ENCODE results near the gene HNRNPA3. TPM values are rescaled to one million over a fixed set of nuclear protein-coding genes. Genes with fewer than 3 reads are reported as not detected.

The HNRNPA3 gene
- total RNA-seq, 2 experiments from 2014 or later: 292 to 308 TPM

DNA sequence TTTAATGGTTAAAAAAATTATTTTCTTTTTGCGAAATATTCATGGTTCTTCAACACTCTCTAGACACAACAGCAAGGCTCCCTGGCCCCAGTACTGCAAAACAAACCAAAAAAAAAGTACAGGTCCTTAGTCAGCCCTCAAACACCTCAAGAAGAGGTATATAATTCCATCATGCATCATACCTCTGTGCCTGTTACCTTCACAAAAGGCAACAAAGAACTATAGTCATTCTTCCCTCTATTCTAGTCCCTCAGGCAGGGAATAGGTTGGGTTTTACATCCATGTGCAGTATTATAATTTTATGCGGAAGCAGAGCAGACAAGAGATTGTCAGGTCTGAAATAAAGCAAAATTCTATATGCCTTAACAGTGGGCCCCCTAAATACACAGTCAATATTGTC, 43.4 kb downstream of the HNRNPA3 start:
- ATAC-seq (no peak), DNase-seq (no peak)
- peak overlapping the region; percentile 72 for H3K27ac Mint-ChIP-seq
- H3K36me3 Mint-ChIP-seq (ENCODE audit: low read depth): peaks cover 77% of the 10 kb centered on the region
- intact Hi-C loops (cut with micrococcal nuclease): loop anchor here (5.0 kb wide), 1 partner anchor 89 kb away; no protein-coding TSS in a partner anchor
- POLR2A ChIA-PET: interaction anchor here (0.9 to 7.4 kb wide), 5 partner anchors 9 to 44 kb away, joined by 3 to 103 read pairs (median 4); partner anchors contain the start of genes HNRNPA3 and NFE2L2
- peaks cover 88% of the 10 kb centered on the region for H3K4me1 Mint-ChIP-seq (ENCODE audit: low read depth)
- no peaks in the 10 kb centered on the region for H3K27me3 Mint-ChIP-seq
- CTCF ChIA-PET: interaction anchor here (1.5 to 2.4 kb wide), 2 partner anchors 16 to 91 kb away, joined by 9 to 15 read pairs; no protein-coding TSS in a partner anchor
- no peak overlapping the region for H3K4me3 Mint-ChIP-seq
- TF ChIP-seq, protein P1, sequence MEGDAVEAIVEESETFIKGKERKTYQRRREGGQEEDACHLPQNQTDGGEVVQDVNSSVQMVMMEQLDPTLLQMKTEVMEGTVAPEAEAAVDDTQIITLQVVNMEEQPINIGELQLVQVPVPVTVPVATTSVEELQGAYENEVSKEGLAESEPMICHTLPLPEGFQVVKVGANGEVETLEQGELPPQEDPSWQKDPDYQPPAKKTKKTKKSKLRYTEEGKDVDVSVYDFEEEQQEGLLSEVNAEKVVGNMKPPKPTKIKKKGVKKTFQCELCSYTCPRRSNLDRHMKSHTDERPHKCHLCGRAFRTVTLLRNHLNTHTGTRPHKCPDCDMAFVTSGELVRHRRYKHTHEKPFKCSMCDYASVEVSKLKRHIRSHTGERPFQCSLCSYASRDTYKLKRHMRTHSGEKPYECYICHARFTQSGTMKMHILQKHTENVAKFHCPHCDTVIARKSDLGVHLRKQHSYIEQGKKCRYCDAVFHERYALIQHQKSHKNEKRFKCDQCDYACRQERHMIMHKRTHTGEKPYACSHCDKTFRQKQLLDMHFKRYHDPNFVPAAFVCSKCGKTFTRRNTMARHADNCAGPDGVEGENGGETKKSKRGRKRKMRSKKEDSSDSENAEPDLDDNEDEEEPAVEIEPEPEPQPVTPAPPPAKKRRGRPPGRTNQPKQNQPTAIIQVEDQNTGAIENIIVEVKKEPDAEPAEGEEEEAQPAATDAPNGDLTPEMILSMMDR (IDR thresholded peaks at IDR 0.05): no peak
- H3K9me3 Mint-ChIP-seq: peaks cover 6% of the 10 kb centered on the region

DNA sequence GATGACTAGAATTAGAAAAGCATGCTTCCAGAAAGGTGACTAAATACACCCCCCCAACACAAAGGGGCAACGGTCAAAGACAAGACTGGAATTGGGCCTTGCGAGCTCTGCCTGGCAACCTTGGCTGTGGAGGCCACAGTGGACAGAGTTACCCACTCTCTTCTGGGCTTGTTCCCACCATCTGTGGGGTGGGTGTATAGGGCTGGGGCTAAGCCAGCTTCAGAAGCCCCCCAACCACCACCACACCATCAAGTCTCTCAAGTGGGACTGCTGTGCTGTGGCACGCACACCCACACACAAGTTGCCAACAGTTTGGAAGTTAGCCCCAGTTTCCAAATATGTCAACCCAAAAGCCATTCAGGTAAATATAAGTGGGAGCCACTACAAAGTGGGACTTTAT, 44.1 kb downstream of the HNRNPA3 start:
- CTCF ChIA-PET: interaction anchor here (0.6 to 0.7 kb wide), 3 partner anchors 15 to 93 kb away, joined by 3 to 4 read pairs (median 4); no protein-coding TSS in a partner anchor
- peak overlapping the region; percentile 72 for H3K27ac Mint-ChIP-seq
- no peak overlapping the region for H3K4me3 Mint-ChIP-seq
- H3K36me3 Mint-ChIP-seq (ENCODE audit: low read depth): peaks cover 75% of the 10 kb centered on the region
- TF ChIP-seq, protein P1 (IDR thresholded peaks at IDR 0.05): no peak
- DNase-seq (no peak), ATAC-seq (no peak)
- H3K4me1 Mint-ChIP-seq (ENCODE audit: low read depth): peaks cover 89% of the 10 kb centered on the region
- POLR2A ChIA-PET: interaction anchor here (0.9 to 1.9 kb wide), 5 partner anchors 9 to 44 kb away, joined by 3 to 10 read pairs (median 4); partner anchors contain the start of gene HNRNPA3
- H3K9me3 Mint-ChIP-seq: peaks cover 6% of the 10 kb centered on the region
- no peaks in the 10 kb centered on the region for H3K27me3 Mint-ChIP-seq
- intact Hi-C loops (cut with micrococcal nuclease): loop anchor here (5.0 kb wide), 1 partner anchor 89 kb away; no protein-coding TSS in a partner anchor

DNA sequence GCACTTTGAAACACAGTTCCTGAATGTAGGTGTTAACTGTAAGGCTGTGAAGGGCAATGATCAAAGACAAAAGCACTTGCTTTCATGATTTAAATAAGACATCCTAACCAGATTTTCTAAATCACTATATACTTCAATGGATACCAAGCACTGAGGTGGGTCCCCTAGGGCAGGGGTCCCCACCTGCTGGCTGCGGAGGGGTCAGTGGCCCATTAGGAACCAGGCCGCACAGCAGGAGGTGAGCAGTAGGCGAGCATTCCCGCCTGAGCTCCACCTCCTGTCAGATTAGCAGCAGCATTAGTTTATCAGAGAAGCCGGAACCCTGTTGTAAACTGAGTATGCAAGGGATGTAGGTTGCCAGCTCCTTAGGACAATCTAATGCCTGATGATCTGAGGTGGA, 44.9 kb downstream of the HNRNPA3 start:
- intact Hi-C loops (cut with micrococcal nuclease): loop anchor here (5.0 kb wide), 1 partner anchor 90 kb away; no protein-coding TSS in a partner anchor
- Mint-ChIP-seq H3K9me3 (peaks cover 6% of the 10 kb centered on the region), H3K4me3 (no peak overlapping the region), H3K4me1 (ENCODE audit: low read depth) (peaks cover 88% of the 10 kb centered on the region), H3K27ac (peak overlapping the region; percentile 72), H3K36me3 (ENCODE audit: low read depth) (peaks cover 74% of the 10 kb centered on the region), H3K27me3 (no peaks in the 10 kb centered on the region)
- POLR2A ChIA-PET: interaction anchor here (0.7 to 1.9 kb wide), 4 partner anchors 31 to 45 kb away, joined by 3 to 10 read pairs (median 4); partner anchors contain the start of gene HNRNPA3
- no peak for ATAC-seq
- CTCF ChIA-PET: interaction anchor here (0.6 to 0.7 kb wide), 3 partner anchors 16 to 93 kb away, joined by 3 to 4 read pairs (median 4); no protein-coding TSS in a partner anchor
- DNase-seq: no peak
- TF ChIP-seq, protein P1 (IDR thresholded peaks at IDR 0.05): no peak

DNA sequence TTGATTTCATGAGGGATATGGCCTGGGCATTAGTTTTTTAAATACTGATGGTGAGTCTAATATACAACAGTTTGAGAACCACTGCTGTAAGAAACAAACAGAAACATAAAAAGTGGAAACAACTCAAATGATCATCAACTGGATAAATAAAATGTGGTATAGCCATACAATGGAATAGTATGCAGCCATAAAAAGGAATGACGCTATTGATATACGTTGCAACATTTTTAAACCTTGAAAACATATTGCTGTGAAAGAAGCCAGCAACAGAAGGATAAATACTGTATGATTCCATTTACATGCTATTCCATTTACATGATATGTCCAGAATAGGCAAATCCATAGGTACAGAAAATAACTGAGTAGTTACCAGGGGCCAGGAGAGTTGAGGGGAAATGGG, 45.5 kb downstream of the HNRNPA3 start:
- Mint-ChIP-seq H3K4me1 (ENCODE audit: low read depth) (peaks cover 83% of the 10 kb centered on the region), H3K36me3 (ENCODE audit: low read depth) (peaks cover 72% of the 10 kb centered on the region), H3K27ac (peak overlapping the region; percentile 11), H3K27me3 (no peaks in the 10 kb centered on the region), H3K9me3 (peaks cover 6% of the 10 kb centered on the region), H3K4me3 (no peak overlapping the region)
- intact Hi-C loops (cut with micrococcal nuclease): loop anchor here (5.0 kb wide), 1 partner anchor 91 kb away; no protein-coding TSS in a partner anchor
- DNase-seq (no peak), ATAC-seq (no peak)
- CTCF ChIA-PET: no interaction called here
- POLR2A ChIA-PET: interaction anchor here (1.9 kb wide), 1 partner anchor 46 kb away, joined by 10 read pairs; the partner anchor contains the start of gene HNRNPA3
- TF ChIP-seq, protein P1 (IDR thresholded peaks at IDR 0.05): no peak

DNA sequence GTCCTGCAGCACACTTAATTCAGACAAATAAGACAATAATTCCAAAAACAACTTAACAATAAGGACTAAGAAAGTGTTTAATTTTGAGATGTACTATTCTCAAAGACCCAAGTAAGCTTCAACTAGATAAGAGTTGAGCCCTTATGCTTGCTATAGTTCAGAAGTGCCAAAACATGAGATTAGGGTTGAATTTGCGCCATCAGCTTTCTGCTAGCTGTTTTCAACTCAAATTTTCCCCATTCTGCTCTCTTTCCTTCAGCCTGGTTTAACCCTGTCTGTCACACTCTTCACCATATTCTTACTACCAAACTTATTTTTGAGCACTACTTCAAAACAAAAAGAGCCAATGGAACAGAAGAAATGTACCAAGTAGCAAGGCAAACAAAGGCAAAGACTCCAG, 47.8 kb downstream of the HNRNPA3 start:
- ATAC-seq (no peak), DNase-seq (no peak)
- Mint-ChIP-seq H3K27ac (peak overlapping the region; percentile 71), H3K9me3 (peaks cover 6% of the 10 kb centered on the region), H3K36me3 (ENCODE audit: low read depth) (peaks cover 61% of the 10 kb centered on the region), H3K4me3 (peak overlapping the region; percentile 43), H3K27me3 (no peaks in the 10 kb centered on the region), H3K4me1 (ENCODE audit: low read depth) (peaks cover 59% of the 10 kb centered on the region)
- intact Hi-C loops (cut with micrococcal nuclease): loop anchor here (5.0 kb wide), 2 partner anchors 33 to 72 kb away; no protein-coding TSS in a partner anchor
- CTCF ChIA-PET: interaction anchor here (0.7 to 7.1 kb wide), 3 partner anchors 27 to 95 kb away, joined by 3 to 67 read pairs (median 3); no protein-coding TSS in a partner anchor
- POLR2A ChIA-PET: interaction anchor here (0.6 to 6.8 kb wide), 8 partner anchors 8 to 49 kb away, joined by 3 to 63 read pairs (median 6); partner anchors contain the start of gene HNRNPA3
- TF ChIP-seq, protein P1 (IDR thresholded peaks at IDR 0.05): no peak

Data from activated CD8-positive, alpha-beta T cell treated with anti-CD3 and anti-CD28 coated beads for 36 hours (primary cell).